SK-N-SH treated with all-trans-retinoic acid at 6 μM for 48 hours (cell line): ENCODE measurements around the gene MAST4.

Experiments used
- ATAC-seq: fragments of 200-7000 bp; cut with Tn5 transposase; 3 replicates; pipeline ENCODE4 v1.9.1; 2020; ENCODE audit warnings: mild to moderate bottlenecking, moderate library complexity
- ARNTL ChIP-seq: fragments of 450-650 bp; formaldehyde crosslinking; IDR thresholded peaks from 2 replicates; pipeline ENCODE4 v1.5.0; 2020; ENCODE audit warnings: low read depth, mild to moderate bottlenecking, moderate library complexity, borderline replicate concordance
- GLIS3 ChIP-seq: fragments of 250-450 bp; sonication (Bioruptor Pico); IDR thresholded peaks from 2 replicates; pipeline ENCODE4 v1.5.0; 2020; ENCODE audit warnings: mild to moderate bottlenecking, moderate library complexity
- OSR1 ChIP-seq: fragments of 250-450 bp; sonication (Bioruptor Pico); IDR thresholded peaks from 2 replicates; pipeline ENCODE4 v1.8.0; 2022; ENCODE audit warnings: moderate library complexity, mild to moderate bottlenecking, inconsistent platforms
- PPARA ChIP-seq: fragments of 250-450 bp; sonication (Bioruptor Pico); IDR thresholded peaks from 2 replicates; pipeline ENCODE4 v1.5.0; 2020; ENCODE audit warnings: mild to moderate bottlenecking, borderline replicate concordance
- SNAI2 ChIP-seq: fragments of 250-450 bp; sonication (Bioruptor Pico); IDR thresholded peaks from 2 replicates; pipeline ENCODE4 v1.5.0; 2020; ENCODE audit warnings: mild to moderate bottlenecking, moderate library complexity
- TCF4 ChIP-seq: fragments of 250-450 bp; sonication (Bioruptor Pico); IDR thresholded peaks from 2 replicates; pipeline ENCODE4 v1.8.0; 2021; ENCODE audit warnings: mild to moderate bottlenecking, moderate library complexity, borderline replicate concordance
- TOX ChIP-seq: fragments of 250-450 bp; sonication (Bioruptor Pico); IDR thresholded peaks from 2 replicates; pipeline ENCODE4 v1.8.0; 2021; ENCODE audit warnings: mild to moderate bottlenecking, moderate library complexity, borderline replicate concordance
- ZFP3 ChIP-seq: fragments of 250-450 bp; sonication (Bioruptor Pico); IDR thresholded peaks from 2 replicates; pipeline ENCODE4 v1.5.0; 2020; ENCODE audit warnings: mild to moderate bottlenecking, moderate library complexity
- ZNF565 ChIP-seq: fragments of 450-650 bp; formaldehyde crosslinking; conservative IDR thresholded peaks from 2 replicates; pipeline ENCODE4 v1.5.0; 2020; ENCODE audit warnings: low read depth, mild to moderate bottlenecking, moderate library complexity
- ZNF70 ChIP-seq: fragments of 450-650 bp; formaldehyde crosslinking; IDR thresholded peaks from 2 replicates; pipeline ENCODE4 v1.5.0; 2020; ENCODE audit warnings: mild to moderate bottlenecking, moderate library complexity
- TF ChIP-seq, protein P1 (sequence below): fragments of 250-450 bp; sonication (Bioruptor Pico); IDR thresholded peaks from 2 replicates; pipeline ENCODE4 v1.5.0; 2020; ENCODE audit warnings: mild to moderate bottlenecking, moderate library complexity
- TF ChIP-seq, protein P2 (sequence below): fragments of 250-450 bp; sonication (Bioruptor Pico); IDR thresholded peaks from 2 replicates; pipeline ENCODE4 v1.8.0; 2021; ENCODE audit warnings: low read depth, mild to moderate bottlenecking, moderate library complexity, borderline replicate concordance
- TF ChIP-seq, protein P3 (sequence below): fragments of 250-450 bp; sonication (Bioruptor Pico); IDR thresholded peaks from 2 replicates; pipeline ENCODE4 v1.5.1; 2021; ENCODE audit warnings: mild to moderate bottlenecking, moderate library complexity
- TF ChIP-seq, protein P4 (sequence below): fragments of 250-450 bp; sonication (Bioruptor Pico); IDR thresholded peaks from 2 replicates; pipeline ENCODE4 v1.8.0; 2020; ENCODE audit warnings: mild to moderate bottlenecking, moderate library complexity, borderline replicate concordance
- TF ChIP-seq, protein P5 (sequence below): fragments of 250-450 bp; sonication (Bioruptor Pico); IDR thresholded peaks from 2 replicates; pipeline ENCODE4 v1.5.1; 2020; ENCODE audit warnings: low read depth, mild to moderate bottlenecking, moderate library complexity

MAST4 gene

DNA sequence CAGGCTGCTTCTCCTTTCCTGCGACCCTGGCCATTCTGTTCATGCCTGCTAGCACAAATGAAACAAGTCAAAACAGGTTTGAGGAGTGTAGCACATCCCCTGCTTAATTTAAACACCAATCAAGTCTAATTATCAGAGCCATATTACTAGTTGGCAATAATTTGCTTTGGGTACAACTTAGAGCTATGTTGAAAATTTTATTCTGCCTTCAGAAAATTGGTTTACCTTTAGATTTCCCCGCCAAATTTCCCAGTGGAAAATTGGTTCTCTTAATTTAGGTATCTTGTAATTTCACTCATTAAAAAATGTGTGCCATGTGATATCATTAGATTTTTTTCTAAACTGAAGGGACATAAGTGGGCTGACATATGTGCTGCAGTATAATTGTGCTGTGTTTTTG, 265.8 kb downstream of the MAST4 start (continued):
- TF ChIP-seq, protein P1, sequence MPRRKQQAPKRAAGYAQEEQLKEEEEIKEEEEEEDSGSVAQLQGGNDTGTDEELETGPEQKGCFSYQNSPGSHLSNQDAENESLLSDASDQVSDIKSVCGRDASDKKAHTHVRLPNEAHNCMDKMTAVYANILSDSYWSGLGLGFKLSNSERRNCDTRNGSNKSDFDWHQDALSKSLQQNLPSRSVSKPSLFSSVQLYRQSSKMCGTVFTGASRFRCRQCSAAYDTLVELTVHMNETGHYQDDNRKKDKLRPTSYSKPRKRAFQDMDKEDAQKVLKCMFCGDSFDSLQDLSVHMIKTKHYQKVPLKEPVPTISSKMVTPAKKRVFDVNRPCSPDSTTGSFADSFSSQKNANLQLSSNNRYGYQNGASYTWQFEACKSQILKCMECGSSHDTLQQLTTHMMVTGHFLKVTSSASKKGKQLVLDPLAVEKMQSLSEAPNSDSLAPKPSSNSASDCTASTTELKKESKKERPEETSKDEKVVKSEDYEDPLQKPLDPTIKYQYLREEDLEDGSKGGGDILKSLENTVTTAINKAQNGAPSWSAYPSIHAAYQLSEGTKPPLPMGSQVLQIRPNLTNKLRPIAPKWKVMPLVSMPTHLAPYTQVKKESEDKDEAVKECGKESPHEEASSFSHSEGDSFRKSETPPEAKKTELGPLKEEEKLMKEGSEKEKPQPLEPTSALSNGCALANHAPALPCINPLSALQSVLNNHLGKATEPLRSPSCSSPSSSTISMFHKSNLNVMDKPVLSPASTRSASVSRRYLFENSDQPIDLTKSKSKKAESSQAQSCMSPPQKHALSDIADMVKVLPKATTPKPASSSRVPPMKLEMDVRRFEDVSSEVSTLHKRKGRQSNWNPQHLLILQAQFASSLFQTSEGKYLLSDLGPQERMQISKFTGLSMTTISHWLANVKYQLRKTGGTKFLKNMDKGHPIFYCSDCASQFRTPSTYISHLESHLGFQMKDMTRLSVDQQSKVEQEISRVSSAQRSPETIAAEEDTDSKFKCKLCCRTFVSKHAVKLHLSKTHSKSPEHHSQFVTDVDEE (CRISPR knock-in tag), result no peak
- TF ChIP-seq, all 23 proteins: peak for 0

DNA sequence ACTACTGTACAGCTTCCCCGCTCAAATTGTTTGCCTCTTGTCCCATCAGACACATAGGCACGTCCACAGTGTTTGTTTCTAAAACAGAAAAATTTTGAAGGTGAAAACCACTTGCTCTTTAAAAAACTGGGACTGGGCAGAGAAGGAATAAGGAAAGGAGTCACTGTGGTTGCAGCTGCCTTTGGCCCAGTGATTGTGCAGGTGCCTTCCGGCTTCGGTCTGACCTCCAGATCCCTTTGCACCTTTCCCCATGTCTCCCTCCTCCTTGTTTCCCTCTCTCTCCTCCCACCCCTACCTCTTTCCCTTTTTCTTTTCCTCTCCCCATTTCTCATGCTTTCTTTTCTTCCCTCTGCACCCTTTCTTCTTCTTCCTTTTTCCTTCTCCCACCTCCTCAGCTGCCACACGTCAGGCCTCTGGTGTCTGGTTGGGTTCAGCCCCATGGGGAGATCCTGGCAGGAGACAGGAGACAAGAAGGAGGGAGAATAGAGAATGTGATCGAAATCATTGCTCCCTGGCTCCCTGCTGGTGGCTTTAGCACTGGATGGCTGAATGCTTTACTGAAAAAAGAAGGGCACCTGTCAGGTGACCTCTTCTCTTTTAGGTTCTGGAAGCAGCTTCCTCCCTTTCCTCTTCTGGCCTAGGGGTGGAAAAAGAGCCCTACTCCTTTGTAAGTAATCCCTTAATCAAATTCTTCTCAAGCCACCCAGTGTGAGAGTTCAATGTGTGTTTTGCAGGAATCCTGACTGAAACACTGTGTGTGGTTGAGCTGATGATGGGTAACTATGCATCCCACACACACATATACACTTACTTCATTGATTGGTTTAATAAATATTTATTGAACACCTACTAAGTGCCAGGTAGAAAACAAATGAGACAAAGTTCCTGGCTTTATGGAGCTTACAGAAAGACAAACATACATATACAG, 267.3 kb downstream of the MAST4 start:
- no peak for TF ChIP-seq PPARA (CRISPR knock-in tag)
- TF ChIP-seq, protein P2, sequence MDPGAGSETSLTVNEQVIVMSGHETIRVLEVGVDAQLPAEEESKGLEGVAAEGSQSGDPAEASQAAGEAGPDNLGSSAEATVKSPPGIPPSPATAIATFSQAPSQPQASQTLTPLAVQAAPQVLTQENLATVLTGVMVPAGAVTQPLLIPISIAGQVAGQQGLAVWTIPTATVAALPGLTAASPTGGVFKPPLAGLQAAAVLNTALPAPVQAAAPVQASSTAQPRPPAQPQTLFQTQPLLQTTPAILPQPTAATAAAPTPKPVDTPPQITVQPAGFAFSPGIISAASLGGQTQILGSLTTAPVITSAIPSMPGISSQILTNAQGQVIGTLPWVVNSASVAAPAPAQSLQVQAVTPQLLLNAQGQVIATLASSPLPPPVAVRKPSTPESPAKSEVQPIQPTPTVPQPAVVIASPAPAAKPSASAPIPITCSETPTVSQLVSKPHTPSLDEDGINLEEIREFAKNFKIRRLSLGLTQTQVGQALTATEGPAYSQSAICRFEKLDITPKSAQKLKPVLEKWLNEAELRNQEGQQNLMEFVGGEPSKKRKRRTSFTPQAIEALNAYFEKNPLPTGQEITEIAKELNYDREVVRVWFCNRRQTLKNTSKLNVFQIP, result no peak
- no peak for TF ChIP-seq TCF4 (CRISPR knock-in tag)
- TF ChIP-seq ZFP3 (CRISPR knock-in tag), result no peak
- ATAC-seq, result no peak

DNA sequence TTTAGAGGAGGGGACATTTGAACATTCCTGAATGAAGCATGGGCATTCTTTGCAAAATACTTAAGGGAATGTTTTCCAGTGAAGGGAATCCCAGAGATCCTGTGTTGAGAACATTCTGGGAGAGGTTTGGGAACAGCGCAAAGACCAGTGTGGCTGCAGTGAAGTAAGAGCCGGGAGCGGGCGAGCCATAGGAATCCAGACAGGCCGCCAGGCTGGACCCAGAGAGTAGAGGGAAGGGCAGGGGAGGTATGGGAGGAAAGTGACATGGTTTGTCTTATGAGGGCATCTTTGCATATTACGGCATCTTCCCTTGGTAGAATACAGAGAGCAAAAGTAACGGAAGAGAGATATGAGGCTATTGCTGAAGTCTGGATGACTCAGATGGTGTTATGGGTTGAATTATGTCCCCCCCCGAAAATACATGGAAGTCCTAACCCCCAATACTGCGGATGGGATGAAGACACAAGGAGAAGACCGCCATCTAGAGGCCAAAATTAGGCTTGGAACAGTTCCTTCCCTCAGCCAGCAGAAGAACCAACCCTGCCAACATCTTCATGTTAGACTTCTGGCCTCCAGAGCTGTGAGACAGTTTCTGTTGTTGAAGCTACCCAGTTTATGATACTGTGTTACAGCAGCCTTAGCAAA, 268.2 kb downstream of the MAST4 start:
- TF ChIP-seq, protein P3, sequence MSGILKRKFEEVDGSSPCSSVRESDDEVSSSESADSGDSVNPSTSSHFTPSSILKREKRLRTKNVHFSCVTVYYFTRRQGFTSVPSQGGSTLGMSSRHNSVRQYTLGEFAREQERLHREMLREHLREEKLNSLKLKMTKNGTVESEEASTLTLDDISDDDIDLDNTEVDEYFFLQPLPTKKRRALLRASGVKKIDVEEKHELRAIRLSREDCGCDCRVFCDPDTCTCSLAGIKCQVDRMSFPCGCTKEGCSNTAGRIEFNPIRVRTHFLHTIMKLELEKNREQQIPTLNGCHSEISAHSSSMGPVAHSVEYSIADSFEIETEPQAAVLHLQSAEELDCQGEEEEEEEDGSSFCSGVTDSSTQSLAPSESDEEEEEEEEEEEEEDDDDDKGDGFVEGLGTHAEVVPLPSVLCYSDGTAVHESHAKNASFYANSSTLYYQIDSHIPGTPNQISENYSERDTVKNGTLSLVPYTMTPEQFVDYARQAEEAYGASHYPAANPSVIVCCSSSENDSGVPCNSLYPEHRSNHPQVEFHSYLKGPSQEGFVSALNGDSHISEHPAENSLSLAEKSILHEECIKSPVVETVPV (CRISPR knock-in tag), result no peak
- TF ChIP-seq ZFP3 (CRISPR knock-in tag), result no peak
- TF ChIP-seq OSR1 (CRISPR knock-in tag), result no peak
- TF ChIP-seq, protein P4, sequence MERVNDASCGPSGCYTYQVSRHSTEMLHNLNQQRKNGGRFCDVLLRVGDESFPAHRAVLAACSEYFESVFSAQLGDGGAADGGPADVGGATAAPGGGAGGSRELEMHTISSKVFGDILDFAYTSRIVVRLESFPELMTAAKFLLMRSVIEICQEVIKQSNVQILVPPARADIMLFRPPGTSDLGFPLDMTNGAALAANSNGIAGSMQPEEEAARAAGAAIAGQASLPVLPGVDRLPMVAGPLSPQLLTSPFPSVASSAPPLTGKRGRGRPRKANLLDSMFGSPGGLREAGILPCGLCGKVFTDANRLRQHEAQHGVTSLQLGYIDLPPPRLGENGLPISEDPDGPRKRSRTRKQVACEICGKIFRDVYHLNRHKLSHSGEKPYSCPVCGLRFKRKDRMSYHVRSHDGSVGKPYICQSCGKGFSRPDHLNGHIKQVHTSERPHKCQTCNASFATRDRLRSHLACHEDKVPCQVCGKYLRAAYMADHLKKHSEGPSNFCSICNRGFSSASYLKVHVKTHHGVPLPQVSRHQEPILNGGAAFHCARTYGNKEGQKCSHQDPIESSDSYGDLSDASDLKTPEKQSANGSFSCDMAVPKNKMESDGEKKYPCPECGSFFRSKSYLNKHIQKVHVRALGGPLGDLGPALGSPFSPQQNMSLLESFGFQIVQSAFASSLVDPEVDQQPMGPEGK (CRISPR knock-in tag), result no peak
- no peak for TF ChIP-seq TOX (CRISPR knock-in tag)
- no peak for TF ChIP-seq ARNTL (CRISPR knock-in tag)
- TF ChIP-seq ZNF70 (CRISPR knock-in tag), result no peak
- TF ChIP-seq GLIS3 (CRISPR knock-in tag), result no peak
- TF ChIP-seq, protein P5, sequence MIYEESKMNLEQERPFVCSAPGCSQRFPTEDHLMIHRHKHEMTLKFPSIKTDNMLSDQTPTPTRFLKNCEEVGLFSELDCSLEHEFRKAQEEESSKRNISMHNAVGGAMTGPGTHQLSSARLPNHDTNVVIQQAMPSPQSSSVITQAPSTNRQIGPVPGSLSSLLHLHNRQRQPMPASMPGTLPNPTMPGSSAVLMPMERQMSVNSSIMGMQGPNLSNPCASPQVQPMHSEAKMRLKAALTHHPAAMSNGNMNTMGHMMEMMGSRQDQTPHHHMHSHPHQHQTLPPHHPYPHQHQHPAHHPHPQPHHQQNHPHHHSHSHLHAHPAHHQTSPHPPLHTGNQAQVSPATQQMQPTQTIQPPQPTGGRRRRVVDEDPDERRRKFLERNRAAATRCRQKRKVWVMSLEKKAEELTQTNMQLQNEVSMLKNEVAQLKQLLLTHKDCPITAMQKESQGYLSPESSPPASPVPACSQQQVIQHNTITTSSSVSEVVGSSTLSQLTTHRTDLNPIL (CRISPR knock-in tag), result no peak
- no peak for TF ChIP-seq ZNF565 (CRISPR knock-in tag)
- no peak for TF ChIP-seq SNAI2 (CRISPR knock-in tag)
- TF ChIP-seq PPARA (CRISPR knock-in tag), result no peak
- ATAC-seq, result peak; percentile 48; the same call in 1 of the 3 replicates

DNA sequence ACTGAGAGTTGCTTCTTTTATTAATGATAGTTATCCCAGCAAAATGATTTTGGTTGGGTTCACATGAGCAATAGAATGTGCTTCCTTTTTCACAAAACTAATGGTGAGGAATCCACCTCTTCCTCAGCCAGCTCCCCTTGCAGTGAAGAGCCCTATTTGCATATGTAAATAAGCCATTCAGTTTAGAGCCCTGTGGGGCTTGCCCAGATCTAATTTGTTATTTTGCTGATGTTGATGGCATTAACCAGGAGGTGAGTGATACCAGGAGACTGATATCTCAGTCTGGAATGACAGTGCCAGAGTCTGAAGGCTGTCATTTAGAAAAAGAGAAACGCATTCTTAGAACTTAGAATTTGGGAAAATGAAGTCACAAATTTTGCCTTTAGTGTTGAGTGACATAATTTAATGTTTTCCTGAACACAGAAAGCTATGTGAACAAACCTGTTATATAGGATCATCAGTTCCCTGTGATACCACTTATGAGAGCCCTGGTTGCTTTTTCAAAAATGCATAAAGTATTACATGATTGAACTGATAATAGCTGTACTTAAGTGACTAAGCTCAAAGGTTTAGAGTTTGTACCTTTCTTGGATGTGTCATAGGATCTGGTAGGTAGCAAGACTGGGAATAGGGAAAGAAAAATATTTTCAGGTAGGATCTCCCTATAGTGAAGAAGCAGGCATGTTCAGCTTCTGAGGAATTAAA, 271.6 kb downstream of the MAST4 start:
- ATAC-seq, result no peak

More for the DNA sequence above, 271.6 kb downstream of the MAST4 start:
- TF ChIP-seq ZFP3 (CRISPR knock-in tag), result no peak
